Loucy (cell line): ENCODE measurements around the gene SCARB1.
"Not testable (repeated sequence)": the region's sequence is repeated elsewhere in the genome, so short reads cannot be mapped to it uniquely, and the experiment has no call there.

ENCODE experiments used
- H2AFZ ChIP-seq: fragments of 200-600 bp; sonication (generic); 2 replicates; pipeline ENCODE4 v1.6.0; 2016; ENCODE audit warnings: antibody characterized with exemption, mild to moderate bottlenecking, low read length, moderate library complexity
- H3F3A ChIP-seq: fragments of 200-600 bp; 2 replicates; pipeline ENCODE4 v1.6.0; 2016; ENCODE audit warnings: antibody characterized with exemption, low read depth, mild to moderate bottlenecking
- H3K27me3 ChIP-seq: fragments of 200-600 bp; sonication (generic); 2 replicates; pipeline ENCODE4 v1.6.1; 2014; ENCODE audit warnings: low read length, mild to moderate bottlenecking; ENCODE audit not compliant: insufficient read depth, poor library complexity, severe bottlenecking
- H3K36me3 ChIP-seq: fragments of 200-600 bp; sonication (generic); 2 replicates; pipeline ENCODE4 v1.6.1; 2016; ENCODE audit warnings: low read length; ENCODE audit not compliant: insufficient read depth
- H3K4me1 ChIP-seq: fragments of 200-600 bp; sonication (generic); 2 replicates; pipeline ENCODE4 v1.5.1; 2014; ENCODE audit warnings: low read length, mild to moderate bottlenecking; ENCODE audit not compliant: insufficient read depth, poor library complexity, severe bottlenecking
- H3K4me2 ChIP-seq: fragments of 200-600 bp; sonication (generic); 2 replicates; pipeline ENCODE4 v1.6.0; 2014; ENCODE audit warnings: antibody characterized with exemption, low read length, low read depth, mild to moderate bottlenecking; ENCODE audit not compliant: poor library complexity, severe bottlenecking
- H3K4me3 ChIP-seq: fragments of 200-600 bp; sonication (generic); 2 replicates; pipeline ENCODE4 v1.5.1; 2014; ENCODE audit warnings: low read length, mild to moderate bottlenecking, mixed read lengths; ENCODE audit not compliant: poor library complexity, severe bottlenecking
- H3K79me2 ChIP-seq: fragments of 200-600 bp; sonication (generic); 2 replicates; pipeline ENCODE4 v1.6.1; 2014; ENCODE audit warnings: low read length; ENCODE audit not compliant: insufficient read depth
- H3K9ac ChIP-seq: fragments of 200-600 bp; sonication (generic); 2 replicates; pipeline ENCODE4 v1.6.0; 2014; ENCODE audit warnings: mild to moderate bottlenecking, low read depth, low read length, moderate library complexity; ENCODE audit not compliant: poor library complexity, severe bottlenecking
- H3K9me2 ChIP-seq: fragments of 200-600 bp; sonication (generic); replicated peaks from 2 replicates; pipeline ENCODE4 v1.6.1; 2016; ENCODE audit warnings: low read depth, low read length, mixed read lengths
- H3K9me3 ChIP-seq: fragments of 200-600 bp; sonication (generic); 2 replicates; pipeline ENCODE4 v1.6.1; 2014; ENCODE audit warnings: mild to moderate bottlenecking, antibody characterized with exemption, low read length, low read depth; ENCODE audit not compliant: insufficient read depth
- H4K20me1 ChIP-seq: fragments of 200-600 bp; sonication (generic); 2 replicates; pipeline ENCODE4 v1.6.0; 2014; ENCODE audit warnings: antibody characterized with exemption, low read length, mild to moderate bottlenecking; ENCODE audit not compliant: insufficient read depth, poor library complexity, severe bottlenecking
- CTCF ChIP-seq: fragments of 200-600 bp; sonication (generic); conservative IDR thresholded peaks from 2 replicates; pipeline ENCODE4 v1.5.1; 2014; ENCODE audit warnings: mild to moderate bottlenecking, antibody characterized with exemption, low read length
- EZH2phosphoT487 ChIP-seq: fragments of 200-600 bp; IDR thresholded peaks from 2 replicates; pipeline ENCODE4 v1.6.1; 2018; ENCODE audit warnings: antibody characterized with exemption, mild to moderate bottlenecking, moderate library complexity, borderline replicate concordance

The SCARB1 gene

GRCh38 chr12:124884587-124885438, 21.1 kb upstream of the SCARB1 start:
- H3K9me3 ChIP-seq: no peaks in the 10 kb centered on the region
- H3K79me2 ChIP-seq: no peaks in the 10 kb centered on the region
- no peaks in the 10 kb centered on the region for H3K36me3 ChIP-seq
- H4K20me1 ChIP-seq: no peaks in the 10 kb centered on the region
- no peaks in the 10 kb centered on the region for H3K9me2 ChIP-seq
- no peak overlapping the region for H3K4me2 ChIP-seq
- H3K4me1 ChIP-seq: no peaks in the 10 kb centered on the region
- H3F3A ChIP-seq: no peaks in the 10 kb centered on the region
- H3K27me3 ChIP-seq: no peaks in the 10 kb centered on the region
- TF ChIP-seq EZH2phosphoT487 (no peak), CTCF (no peak)
- H3K9ac ChIP-seq: no peak overlapping the region
- no peak overlapping the region for H3K4me3 ChIP-seq
- H2AFZ ChIP-seq: no peak overlapping the region

GRCh38 chr12:124883263-124884130, 19.8 kb upstream of the SCARB1 start:
- Histone ChIP-seq H3K4me3 (no peak overlapping the region), H3K4me2 (no peak overlapping the region), H3K79me2 (no peaks in the 10 kb centered on the region), H2AFZ (no peak overlapping the region), H3K9me2 (no peaks in the 10 kb centered on the region), H3K9ac (no peak overlapping the region), H4K20me1 (no peaks in the 10 kb centered on the region), H3K9me3 (no peaks in the 10 kb centered on the region), H3F3A (no peaks in the 10 kb centered on the region), H3K36me3 (no peaks in the 10 kb centered on the region), H3K4me1 (no peaks in the 10 kb centered on the region), H3K27me3 (no peaks in the 10 kb centered on the region)
- TF ChIP-seq EZH2phosphoT487: no peak
- no peak for TF ChIP-seq CTCF

- no peaks in the 10 kb centered on the region for H4K20me1 ChIP-seq
- H3K9me3 ChIP-seq: no peaks in the 10 kb centered on the region
- H3K9ac ChIP-seq: no peak overlapping the region
- no peaks in the 10 kb centered on the region for H3K9me2 ChIP-seq
- H3K4me3 ChIP-seq: no peak overlapping the region
- H3F3A ChIP-seq: no peaks in the 10 kb centered on the region
- H3K79me2 ChIP-seq: no peaks in the 10 kb centered on the region
- no peak overlapping the region for H3K4me2 ChIP-seq
- 0 out of 2 replicates have a peak overlapping the region, but pooled peaks have one; percentile 18 for H2AFZ ChIP-seq
- no peaks in the 10 kb centered on the region for H3K36me3 ChIP-seq
- H3K27me3 ChIP-seq: no peaks in the 10 kb centered on the region
- no peak for TF ChIP-seq EZH2phosphoT487
- TF ChIP-seq CTCF: no peak
- H3K4me1 ChIP-seq: no peaks in the 10 kb centered on the region
These were observed 17.5 kb upstream of the SCARB1 start for GRCh38 chr12:124881123-124881522.

- H2AFZ ChIP-seq, H4K20me1 ChIP-seq, H3K79me2 ChIP-seq, H3K9me2 ChIP-seq, H3K9me3 ChIP-seq, H3K4me2 ChIP-seq, H3K36me3 ChIP-seq, H3K27me3 ChIP-seq, H3F3A ChIP-seq, H3K4me3 ChIP-seq, H3K4me1 ChIP-seq, H3K9ac ChIP-seq: not testable (repeated sequence)
These were observed 16.7 kb upstream of the SCARB1 start for GRCh38 chr12:124880335-124880734.
